SJSA1 (cell line): ENCODE data around the gene DRAM2. TPM values are rescaled to one million over a fixed set of nuclear protein-coding genes. Genes with fewer than 3 reads are reported as not detected.
"Not testable (repeated sequence)": the region's sequence is repeated elsewhere in the genome, so short reads cannot be mapped to it uniquely, and the experiment has no call there.

Experiments used
- DNase-seq, 2 experiments: peaks; one replicate each; pipeline ENCODE4 v3.0.0-alpha.2; 2015 to 2020; ENCODE audit warnings: low spot score in 2 of 2, low read depth in 1 of 2
- H3K27ac ChIP-seq: fragments of 250-450 bp; sonication (Bioruptor Pico); 2 replicates; pipeline ENCODE4 v1.5.1; 2020; ENCODE audit warnings: mild to moderate bottlenecking, moderate library complexity
- H3K27me3 ChIP-seq: fragments of 250-450 bp; sonication (Bioruptor Pico); replicated peaks from 2 replicates; pipeline ENCODE4 v1.5.1; 2020; ENCODE audit warnings: mild to moderate bottlenecking, moderate library complexity
- H3K36me3 ChIP-seq: fragments of 250-450 bp; sonication (Bioruptor Pico); 2 replicates; pipeline ENCODE4 v1.5.1; 2020; ENCODE audit warnings: mild to moderate bottlenecking
- H3K4me1 ChIP-seq: fragments of 250-450 bp; sonication (Bioruptor Pico); replicated peaks from 2 replicates; pipeline ENCODE4 v1.6.1; 2021; ENCODE audit warnings: mild to moderate bottlenecking
- H3K4me3 ChIP-seq: fragments of 250-450 bp; sonication (Bioruptor Pico); 2 replicates; pipeline ENCODE4 v1.5.1; 2020; ENCODE audit warnings: mild to moderate bottlenecking
- H3K9me3 ChIP-seq: fragments of 250-450 bp; sonication (Bioruptor Pico); replicated peaks from 2 replicates; pipeline ENCODE4 v1.5.1; 2020; ENCODE audit warnings: mild to moderate bottlenecking
- total RNA-seq: library from RNA; depleted of rRNA; stranded (reverse); fragments of >200 nt; shearing (Covaris generic); gene quantifications from 2 replicates; pipeline ENCODE4 v1.2.3, GENCODE V29; 2014

DRAM2 gene
- total RNA-seq, 1 experiment from 2014 or later, result 55.0 TPM

DNA sequence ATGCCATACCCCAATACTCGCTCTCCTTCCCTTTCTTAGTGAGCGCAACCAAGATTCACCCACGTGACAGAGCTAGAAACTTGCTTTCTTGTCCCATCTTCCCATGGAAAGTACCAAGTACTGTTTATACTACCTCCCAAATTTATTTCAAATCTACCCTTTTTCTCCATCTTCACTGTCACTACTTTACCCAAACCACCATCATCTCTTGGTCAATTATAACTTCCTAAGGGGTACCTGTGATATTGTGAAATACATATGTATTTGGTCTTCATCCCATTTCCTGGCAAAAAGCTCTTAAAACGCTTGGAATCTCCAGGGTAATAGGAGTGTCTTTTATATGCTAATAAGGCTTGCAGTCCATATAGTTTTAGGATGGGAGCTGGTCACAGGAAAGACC is 8.2 kb downstream of the DRAM2 start:
- no peak for DNase-seq
- no peak overlapping the region for H3K4me3 ChIP-seq
- H3K27me3 ChIP-seq, result no peaks in the 10 kb centered on the region
- no peaks in the 10 kb centered on the region for H3K9me3 ChIP-seq
- H3K4me1 ChIP-seq, result no peaks in the 10 kb centered on the region
- H3K27ac ChIP-seq, result no peak overlapping the region
- H3K36me3 ChIP-seq, result peaks cover 16% of the 10 kb centered on the region

DNA sequence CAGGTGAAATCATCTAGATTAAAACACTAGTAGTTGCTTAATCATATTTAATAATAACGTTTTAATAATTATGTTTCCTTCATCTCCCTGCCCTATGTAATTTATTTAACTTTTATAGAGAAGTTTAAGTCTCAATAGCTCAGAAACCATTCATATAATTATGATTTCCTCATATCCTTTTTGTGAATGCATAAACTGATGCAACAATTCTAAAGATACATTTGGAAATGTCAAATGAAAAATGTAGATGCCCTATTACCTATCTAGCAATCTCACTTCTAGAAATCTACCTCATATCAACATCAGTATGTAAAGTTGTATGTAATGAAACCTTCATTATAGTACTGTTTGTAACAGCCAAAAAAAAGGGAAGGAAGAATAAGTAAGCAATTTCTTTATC is 10.5 kb downstream of the DRAM2 start:
- no peak for DNase-seq
- Histone ChIP-seq H3K27me3 (no peaks in the 10 kb centered on the region), H3K27ac (no peak overlapping the region), H3K4me1 (no peaks in the 10 kb centered on the region), H3K9me3 (no peaks in the 10 kb centered on the region), H3K36me3 (peaks cover 27% of the 10 kb centered on the region), H3K4me3 (no peak overlapping the region)

DNA sequence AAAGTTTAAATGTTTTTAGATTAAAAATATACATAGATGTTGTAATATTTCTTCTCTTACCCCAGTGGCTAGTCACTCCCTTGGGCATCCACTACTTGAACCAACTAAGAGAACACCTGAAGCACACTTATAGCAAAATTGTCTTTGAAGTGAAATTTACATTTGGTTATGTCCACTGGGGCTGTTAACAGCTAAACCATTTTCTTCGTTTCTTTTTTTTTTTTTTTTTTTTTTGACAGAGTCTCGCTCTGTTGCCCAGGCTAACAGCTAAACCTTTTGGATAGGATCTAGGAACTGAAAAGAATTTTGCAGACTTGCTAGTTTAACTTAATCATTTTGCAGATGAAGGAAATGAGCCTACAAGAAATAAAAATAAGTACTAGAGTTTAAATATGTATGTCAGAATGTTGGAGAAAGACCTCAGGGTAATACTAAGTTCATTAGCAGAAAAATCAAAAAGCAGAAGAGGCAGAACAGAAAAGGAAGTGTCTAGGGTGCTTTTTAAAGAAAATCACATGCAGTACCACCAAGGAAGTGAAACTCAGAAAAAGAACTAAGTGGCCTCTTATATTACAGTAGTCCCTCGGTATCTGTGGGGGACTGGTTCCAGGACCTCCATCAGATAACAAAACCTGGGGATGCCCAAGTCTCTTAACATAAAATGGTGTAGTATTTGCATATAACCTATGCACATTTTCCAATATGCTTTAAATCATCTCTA is 11.8 kb downstream of the DRAM2 start:
- H3K36me3 ChIP-seq, result peaks cover 36% of the 10 kb centered on the region
- H3K27ac ChIP-seq, result no peak overlapping the region
- no peaks in the 10 kb centered on the region for H3K27me3 ChIP-seq
- no peak overlapping the region for H3K4me3 ChIP-seq
- DNase-seq, result no peak
- no peaks in the 10 kb centered on the region for H3K9me3 ChIP-seq
- no peaks in the 10 kb centered on the region for H3K4me1 ChIP-seq

DNA sequence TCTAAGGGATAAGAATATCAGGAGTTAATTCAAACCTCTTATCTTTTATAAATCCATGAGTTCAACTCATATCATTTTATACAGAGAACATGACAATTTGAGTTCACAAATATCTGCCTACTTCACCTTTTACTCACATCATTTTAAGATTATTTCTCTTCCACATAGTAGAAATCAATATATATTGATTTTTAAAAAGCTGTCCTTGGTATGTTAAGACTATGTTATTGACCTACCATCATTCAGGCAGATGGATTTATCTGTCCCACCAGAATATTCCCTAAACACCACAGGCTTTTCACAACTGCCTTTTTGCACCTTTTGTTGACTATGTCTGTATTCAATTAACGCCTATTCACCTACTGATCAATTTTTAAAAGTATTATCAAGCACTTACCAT is 13.5 kb downstream of the DRAM2 start:
- no peak overlapping the region for H3K27ac ChIP-seq
- no peak for DNase-seq
- no peaks in the 10 kb centered on the region for H3K4me1 ChIP-seq
- no peaks in the 10 kb centered on the region for H3K27me3 ChIP-seq
- no peaks in the 10 kb centered on the region for H3K9me3 ChIP-seq
- no peak overlapping the region for H3K4me3 ChIP-seq
- H3K36me3 ChIP-seq, result peaks cover 37% of the 10 kb centered on the region

DNA sequence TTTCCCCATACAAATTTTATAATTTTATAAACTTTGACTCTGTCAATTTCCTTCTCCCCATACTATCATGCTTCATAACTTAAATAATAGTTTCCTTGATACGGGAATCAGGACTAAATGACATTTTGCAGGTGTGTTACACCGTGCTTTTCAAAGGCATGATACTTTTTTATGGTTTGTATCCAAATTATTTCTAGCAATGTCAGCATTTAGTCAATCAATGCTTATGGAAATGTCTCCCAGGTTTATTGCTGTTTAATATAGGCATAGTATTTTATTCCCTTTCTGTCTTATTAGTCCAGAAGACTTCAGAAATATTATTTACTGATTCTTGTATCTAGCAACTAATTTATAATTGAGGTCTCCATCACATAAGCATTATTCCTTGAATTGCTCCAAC is 23.4 kb downstream of the DRAM2 start:
- H3K27ac ChIP-seq, result no peak overlapping the region
- no peaks in the 10 kb centered on the region for H3K4me1 ChIP-seq
- DNase-seq, result no peak
- H3K27me3 ChIP-seq, result no peaks in the 10 kb centered on the region
- no peaks in the 10 kb centered on the region for H3K9me3 ChIP-seq
- no peak overlapping the region for H3K4me3 ChIP-seq
- H3K36me3 ChIP-seq, result peaks cover 23% of the 10 kb centered on the region

DNA sequence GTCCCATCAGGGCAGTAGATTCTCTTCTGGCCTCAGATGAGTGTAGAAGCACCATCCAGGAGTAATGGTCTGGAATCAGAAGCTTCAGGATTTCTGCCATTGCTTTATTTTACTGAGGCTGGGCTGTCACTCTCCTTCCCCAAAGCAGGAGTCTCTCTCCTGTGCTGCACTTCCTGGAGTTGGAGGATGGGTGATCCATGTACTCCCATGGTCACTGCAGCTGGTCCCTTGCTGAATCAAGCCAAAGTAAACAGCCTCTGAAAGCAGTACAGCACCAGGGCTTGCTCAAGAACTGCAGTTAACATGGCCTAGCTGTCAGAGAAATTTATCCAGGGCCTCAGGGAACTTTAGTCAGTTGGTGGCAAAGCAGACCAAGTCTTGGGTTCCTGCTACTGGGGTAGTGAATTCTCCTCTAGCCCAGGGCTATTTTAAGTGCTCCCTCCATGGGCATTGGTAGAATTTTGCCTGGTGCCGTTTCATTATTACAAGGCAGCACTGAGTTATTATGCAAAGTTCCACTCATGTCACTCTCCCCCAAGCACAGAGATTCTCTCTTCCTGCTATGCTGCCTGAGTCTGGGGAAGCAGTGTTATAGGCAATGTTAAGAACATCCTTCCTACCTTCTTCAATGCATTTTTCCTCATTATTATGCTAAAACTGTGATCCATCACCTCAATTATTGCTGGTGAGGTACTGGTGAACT is 29.5 kb downstream of the DRAM2 start:
- Histone ChIP-seq H3K36me3 (no peaks in the 10 kb centered on the region), H3K27ac (no peak overlapping the region), H3K4me3 (no peak overlapping the region), H3K9me3 (no peaks in the 10 kb centered on the region), H3K27me3 (no peaks in the 10 kb centered on the region), H3K4me1 (no peaks in the 10 kb centered on the region)
- no peak for DNase-seq

DNA sequence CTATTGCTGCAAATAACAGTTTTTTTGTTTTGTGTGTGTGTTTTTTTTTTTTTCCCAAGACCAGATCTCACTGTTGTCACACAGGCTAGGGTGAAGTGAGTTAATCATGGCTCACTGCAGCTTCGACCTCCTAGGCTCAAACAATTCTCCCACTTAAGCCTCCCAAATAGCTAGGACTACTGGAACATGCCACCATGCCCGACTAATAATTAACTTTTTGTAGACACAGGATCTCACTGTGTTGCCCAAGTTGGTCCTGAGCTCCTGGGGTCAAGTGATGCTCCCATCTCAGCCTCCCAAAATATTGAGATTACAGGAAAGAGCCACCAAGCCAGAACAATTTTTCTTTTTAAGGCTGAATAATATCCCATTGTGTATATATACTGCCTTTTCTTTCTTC is 34.9 kb downstream of the DRAM2 start:
- Histone ChIP-seq H3K36me3 (no peaks in the 10 kb centered on the region), H3K4me1 (no peaks in the 10 kb centered on the region), H3K9me3 (no peaks in the 10 kb centered on the region), H3K4me3 (no peak overlapping the region), H3K27me3 (no peaks in the 10 kb centered on the region), H3K27ac (no peak overlapping the region)
- DNase-seq, result no peak

DNA sequence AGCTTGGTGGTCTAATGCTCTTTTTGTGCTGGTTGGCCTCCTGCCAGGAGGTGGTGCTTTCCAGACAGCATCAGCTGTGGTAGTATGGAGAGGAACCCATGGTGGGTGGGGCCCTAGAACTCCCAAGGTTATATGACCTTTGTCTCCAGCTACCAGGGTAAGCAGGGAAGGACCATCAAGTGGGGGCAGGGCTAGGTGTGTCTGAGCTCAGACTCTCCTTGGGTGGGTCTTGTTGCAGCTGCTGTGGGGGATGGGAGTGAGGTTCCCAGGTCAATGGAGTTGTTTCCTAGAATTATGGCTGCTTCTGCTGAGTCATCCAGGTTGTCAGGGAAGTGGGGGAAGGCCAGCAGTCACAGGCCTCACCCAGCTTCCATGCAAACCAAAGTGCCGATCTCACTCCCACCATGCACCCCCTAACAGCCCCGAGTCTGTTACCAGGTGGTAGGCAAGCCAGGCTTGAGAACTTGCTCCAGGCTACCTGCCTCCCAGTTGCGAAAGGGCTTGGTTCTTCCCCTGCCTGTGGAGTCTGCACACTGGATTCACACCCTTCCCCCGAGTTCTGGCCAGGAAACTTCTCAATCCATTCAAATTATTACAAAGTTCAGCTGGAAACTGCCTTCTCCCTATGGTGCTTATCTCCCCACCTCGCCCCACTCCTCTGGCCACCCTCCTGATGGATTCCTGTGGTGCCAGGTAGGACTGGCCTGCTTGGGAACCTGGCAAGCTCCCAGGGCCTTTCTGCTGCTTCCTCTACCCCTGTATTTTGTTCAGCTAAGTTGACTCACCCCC is 37.8 kb downstream of the DRAM2 start:
- Histone ChIP-seq H3K4me3 (no peak overlapping the region), H3K36me3 (no peaks in the 10 kb centered on the region), H3K27me3 (no peaks in the 10 kb centered on the region)

DNA sequence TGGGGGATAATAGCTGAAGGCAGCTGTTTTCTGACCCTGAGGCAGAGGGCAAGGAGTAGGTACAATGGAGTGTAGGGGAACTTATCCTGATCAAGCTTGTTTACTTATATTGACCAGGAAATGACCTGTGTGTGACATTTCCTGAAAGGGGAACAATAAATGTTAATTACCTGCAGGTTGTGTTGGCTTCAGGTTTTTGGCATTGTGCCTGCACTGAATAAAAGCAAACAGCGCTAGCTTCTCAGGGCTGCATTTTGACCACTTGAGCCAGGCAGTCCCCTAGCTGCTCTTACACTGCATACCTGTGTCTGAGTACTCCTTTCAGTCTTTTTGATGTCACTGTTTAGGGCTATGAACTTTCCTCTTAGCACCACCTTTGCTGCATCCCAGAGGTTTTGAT is 40.6 kb downstream of the DRAM2 start:
- no peaks in the 10 kb centered on the region for H3K4me1 ChIP-seq
- H3K27ac ChIP-seq, result no peak overlapping the region
- H3K9me3 ChIP-seq, result no peaks in the 10 kb centered on the region
- no peaks in the 10 kb centered on the region for H3K36me3 ChIP-seq
- H3K4me3 ChIP-seq, result no peak overlapping the region
- no peak for DNase-seq
- no peaks in the 10 kb centered on the region for H3K27me3 ChIP-seq

More for the DNA sequence above, 37.8 kb downstream of the DRAM2 start:
- Histone ChIP-seq H3K9me3 (no peaks in the 10 kb centered on the region), H3K27ac (no peak overlapping the region), H3K4me1 (no peaks in the 10 kb centered on the region)
- no peak for DNase-seq

DNA sequence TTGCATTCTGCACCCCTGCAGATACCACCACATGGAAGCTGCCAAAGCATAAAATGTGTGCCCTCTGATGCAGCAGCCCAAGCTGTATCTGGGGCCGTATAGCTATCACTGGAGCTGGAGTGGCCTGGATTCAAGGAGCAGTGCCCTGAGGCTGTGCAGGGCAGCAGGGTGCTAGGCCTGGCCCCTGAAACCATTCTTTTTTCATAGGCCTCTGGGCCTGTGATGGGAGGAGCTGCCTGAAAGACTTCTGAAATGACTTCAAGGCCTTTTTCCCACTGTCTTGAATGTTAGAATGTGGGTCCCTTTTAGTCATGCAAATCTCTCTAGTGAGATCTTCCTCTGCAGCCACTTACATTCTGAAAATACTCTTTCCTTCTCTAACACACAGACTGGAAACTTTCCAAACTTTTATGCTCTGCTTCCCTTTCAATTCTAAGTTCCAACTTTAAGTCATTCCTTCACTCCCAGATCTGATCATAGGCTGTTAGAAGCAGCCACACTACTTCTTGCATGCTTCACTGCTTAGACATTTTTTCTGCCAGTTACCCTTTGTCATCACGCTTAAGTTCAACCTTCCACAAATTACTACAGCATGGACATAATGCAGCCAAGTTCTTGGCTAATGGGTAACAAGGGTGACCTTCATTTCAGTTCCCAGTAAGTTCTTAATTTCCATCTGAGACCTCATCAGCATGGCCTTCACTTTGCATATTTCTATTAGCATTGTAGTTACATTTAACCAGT is 42.4 kb downstream of the DRAM2 start:
- no peaks in the 10 kb centered on the region for H3K4me1 ChIP-seq
- H3K36me3 ChIP-seq, result no peaks in the 10 kb centered on the region
- no peaks in the 10 kb centered on the region for H3K27me3 ChIP-seq
- no peak overlapping the region for H3K27ac ChIP-seq
- no peaks in the 10 kb centered on the region for H3K9me3 ChIP-seq
- no peak overlapping the region for H3K4me3 ChIP-seq
- no peak for DNase-seq

DNA sequence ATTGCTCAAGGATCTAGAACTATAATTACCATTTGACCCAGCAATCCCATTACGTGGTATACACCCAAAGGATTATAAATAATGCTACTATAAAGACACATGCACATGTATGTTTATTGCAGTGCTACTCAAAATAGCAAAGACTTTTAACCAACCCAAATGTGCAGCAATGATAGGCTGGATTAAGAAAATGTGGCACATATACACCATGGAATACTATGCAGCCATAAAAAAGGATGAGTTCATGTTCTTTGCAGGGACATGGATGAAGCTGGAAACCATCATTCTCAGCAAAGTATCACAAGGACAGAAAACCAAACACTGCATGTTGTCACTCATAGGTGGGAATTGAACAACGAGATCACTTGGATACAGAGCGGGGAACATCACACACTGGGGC is 44.5 kb downstream of the DRAM2 start:
- H3K4me3 ChIP-seq, H3K27me3 ChIP-seq, H3K27ac ChIP-seq, H3K9me3 ChIP-seq, H3K36me3 ChIP-seq, H3K4me1 ChIP-seq, DNase-seq: not testable (repeated sequence)

DNA sequence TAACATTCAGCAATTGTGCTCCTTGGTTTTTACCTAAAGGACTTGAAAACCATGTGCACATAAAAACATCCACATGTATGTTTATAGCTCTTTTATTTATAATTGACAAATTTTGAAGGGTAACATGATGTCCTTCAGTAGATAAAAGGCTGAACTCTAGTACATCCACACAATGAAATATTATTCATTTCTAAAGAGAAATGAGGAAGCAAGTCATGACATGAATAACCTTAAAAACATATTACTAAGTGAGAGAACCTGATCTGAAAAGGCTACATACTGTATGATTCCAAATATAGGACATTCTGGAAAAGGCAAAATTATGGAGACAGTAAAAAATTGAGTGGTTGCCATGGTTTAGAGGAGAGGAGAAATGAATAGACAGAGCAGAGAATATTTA is 50.3 kb downstream of the DRAM2 start:
- DNase-seq, result no peak

DNA sequence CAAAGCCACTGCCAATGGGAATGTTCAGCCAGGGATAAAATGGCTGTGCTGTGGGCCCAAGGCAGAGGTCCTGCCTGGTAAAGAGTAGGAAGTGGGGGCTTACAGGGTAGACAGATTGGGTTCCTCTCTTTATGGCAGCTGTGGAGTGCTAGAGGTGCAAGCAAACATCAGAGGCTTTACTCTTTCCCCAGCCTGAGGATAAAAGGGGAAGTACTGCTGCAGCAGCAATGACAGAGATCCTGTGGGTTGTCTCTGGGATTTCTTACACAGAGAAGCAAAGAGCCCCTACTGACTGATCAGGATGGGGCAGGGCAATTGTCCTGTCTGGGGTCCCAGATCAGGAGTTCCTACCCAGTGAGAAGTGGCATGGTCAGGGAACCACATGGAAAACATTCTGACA is 54.2 kb downstream of the DRAM2 start:
- no peak for DNase-seq
- Histone ChIP-seq H3K4me3 (no peak overlapping the region), H3K9me3 (no peaks in the 10 kb centered on the region), H3K27ac (no peak overlapping the region), H3K36me3 (no peaks in the 10 kb centered on the region), H3K4me1 (no peaks in the 10 kb centered on the region), H3K27me3 (0 out of 2 replicates have a peak, but pooled peaks cover 7% of the 10 kb centered on the region)

More for the DNA sequence above, 50.3 kb downstream of the DRAM2 start:
- Histone ChIP-seq H3K4me1 (no peaks in the 10 kb centered on the region), H3K36me3 (no peaks in the 10 kb centered on the region), H3K27me3 (0 out of 2 replicates have a peak, but pooled peaks cover 7% of the 10 kb centered on the region), H3K27ac (no peak overlapping the region), H3K4me3 (no peak overlapping the region), H3K9me3 (no peaks in the 10 kb centered on the region)
